NT2/D1 (cell line): ENCODE results near the gene HEG1.

Experiments
- YY1 ChIP-seq: IDR thresholded peaks from 2 replicates; pipeline ENCODE4 v1.6.1; 2011; ENCODE audit not compliant: insufficient read length, insufficient read depth
- ZNF274 ChIP-seq: IDR thresholded peaks from 2 replicates; pipeline ENCODE4 v1.6.1; 2011; ENCODE audit warnings: mild to moderate bottlenecking, low read depth, low read length

DNA sequence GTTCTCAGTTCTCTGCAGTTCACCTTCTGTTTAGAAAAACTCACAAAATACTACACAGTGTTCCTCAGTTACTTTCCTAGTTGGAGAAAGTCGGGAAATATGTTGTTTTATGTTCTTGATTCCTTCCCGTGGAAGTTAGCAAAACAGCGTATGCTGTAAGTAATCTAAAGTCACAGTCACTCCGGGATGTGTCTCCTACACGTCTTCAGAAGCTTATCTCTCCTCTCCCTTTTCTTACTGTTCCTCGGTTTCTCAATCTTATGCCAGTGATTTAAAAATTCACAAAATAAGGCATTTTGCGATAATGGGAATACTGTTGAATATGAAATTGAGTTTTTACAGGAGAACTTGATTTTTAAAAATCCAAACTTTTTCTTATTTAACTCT, 1.7 kb downstream of the HEG1 start:
- no peak for TF ChIP-seq ZNF274
- no peak for TF ChIP-seq YY1
